ENCODE measurements around the gene G2E3. TPM values are rescaled to one million over a fixed set of nuclear protein-coding genes. Genes with fewer than 3 reads are reported as not detected.

Gene G2E3
- total RNA-seq, 4 donors from 2014 or later, result 9.5 to 17.5 (median 10.7) TPM

GRCh38 chr14:30648471-30648870 lies 89.5 kb downstream of the G2E3 start:
- no peaks in the 10 kb centered on the region for H3K27me3 ChIP-seq
- peaks cover 6 to 30% of the 10 kb centered on the region in 2 donors for H3K36me3 ChIP-seq
- 97 to 100% methylated on average over 2 of the region's 2 CpGs for WGBS, 2 donors
- TF ChIP-seq CTCF (IDR thresholded peaks at IDR 0.05) (no peak), POLR2A (IDR thresholded peaks at IDR 0.05) (no peak)
- H3K27ac ChIP-seq, result no peak overlapping the region
- DNase-seq, result no peak
- H3K4me3 ChIP-seq (replicated peaks in 1 of 3), result no peak overlapping the region
- no peaks in the 10 kb centered on the region for H3K9me3 ChIP-seq
- intact Hi-C loops (cut with DNase I), result no loop called here
- H3K4me1 ChIP-seq, result no peaks in the 10 kb centered on the region

GRCh38 chr14:30651937-30652336 lies 93.0 kb downstream of the G2E3 start:
- Histone ChIP-seq H3K27ac (no peak overlapping the region), H3K4me1 (no peaks in the 10 kb centered on the region), H3K27me3 (no peaks in the 10 kb centered on the region), H3K9me3 (no peaks in the 10 kb centered on the region), H3K4me3 (replicated peaks in 1 of 3) (no peak overlapping the region), H3K36me3 (peaks cover 16 to 36% of the 10 kb centered on the region in 2 donors)
- WGBS, 2 donors, result 89 to 95% methylated on average over 6 of the region's 6 CpGs
- DNase-seq, result no peak
- intact Hi-C loops (cut with DNase I), result no loop called here
- TF ChIP-seq POLR2A (IDR thresholded peaks at IDR 0.05) (no peak), CTCF (IDR thresholded peaks at IDR 0.05) (no peak)

- DNase-seq, result no peak
- intact Hi-C loops (cut with DNase I), result no loop called here
- H3K36me3 ChIP-seq, result peaks cover 16 to 44% of the 10 kb centered on the region in 2 donors
Measured at GRCh38 chr14:30655124-30655523, 96.2 kb downstream of the G2E3 start.

GRCh38 chr14:30655658-30656057 lies 96.7 kb downstream of the G2E3 start:
- intact Hi-C loops (cut with DNase I), result no loop called here
- Histone ChIP-seq H3K4me1 (no peaks in the 10 kb centered on the region), H3K27ac (no peak overlapping the region), H3K27me3 (no peaks in the 10 kb centered on the region), H3K4me3 (replicated peaks in 1 of 3) (no peak overlapping the region), H3K9me3 (no peaks in the 10 kb centered on the region), H3K36me3 (peaks cover 16 to 44% of the 10 kb centered on the region in 2 donors)
- no peak for TF ChIP-seq CTCF (IDR thresholded peaks at IDR 0.05)
- TF ChIP-seq POLR2A (IDR thresholded peaks at IDR 0.05), result no peak
- DNase-seq, result no peak
- WGBS, 2 donors, result 91% methylated on average over 3 of the region's 3 CpGs

More at GRCh38 chr14:30655124-30655523, 96.2 kb downstream of the G2E3 start:
- Histone ChIP-seq H3K4me3 (replicated peaks in 1 of 3) (no peak overlapping the region), H3K27ac (no peak overlapping the region), H3K9me3 (no peaks in the 10 kb centered on the region), H3K27me3 (no peaks in the 10 kb centered on the region), H3K4me1 (no peaks in the 10 kb centered on the region)
- no peak for TF ChIP-seq CTCF (IDR thresholded peaks at IDR 0.05)

GRCh38 chr14:30656190-30656632 lies 97.3 kb downstream of the G2E3 start:
- peak; percentile 27 to 34 for DNase-seq
- intact Hi-C loops (cut with DNase I), result no loop called here
- H3K9me3 ChIP-seq, result no peaks in the 10 kb centered on the region
- no peak overlapping the region for H3K27ac ChIP-seq
- 57 to 62% methylated on average over 8 of the region's 8 CpGs for WGBS, 2 donors
- no peaks in the 10 kb centered on the region for H3K4me1 ChIP-seq
- H3K4me3 ChIP-seq (replicated peaks in 1 of 3), result no peak overlapping the region
- H3K36me3 ChIP-seq, result peaks cover 16 to 44% of the 10 kb centered on the region in 2 donors
- TF ChIP-seq CTCF (IDR thresholded peaks at IDR 0.05), result peak; percentile 14 to 74 (median 48)
- no peak for TF ChIP-seq POLR2A (IDR thresholded peaks at IDR 0.05)
- H3K27me3 ChIP-seq, result no peaks in the 10 kb centered on the region
